ENCODE measurements around the gene ACOX2. TPM values are rescaled to one million over a fixed set of nuclear protein-coding genes. Genes with fewer than 3 reads are reported as not detected.

Gene ACOX2
- total and polyA plus RNA-seq, 2 of the 13 experiments (the other 11 are each of a cell fraction or from before 2014, with no cell fraction given): 42.6 to 98.5 TPM

DNA sequence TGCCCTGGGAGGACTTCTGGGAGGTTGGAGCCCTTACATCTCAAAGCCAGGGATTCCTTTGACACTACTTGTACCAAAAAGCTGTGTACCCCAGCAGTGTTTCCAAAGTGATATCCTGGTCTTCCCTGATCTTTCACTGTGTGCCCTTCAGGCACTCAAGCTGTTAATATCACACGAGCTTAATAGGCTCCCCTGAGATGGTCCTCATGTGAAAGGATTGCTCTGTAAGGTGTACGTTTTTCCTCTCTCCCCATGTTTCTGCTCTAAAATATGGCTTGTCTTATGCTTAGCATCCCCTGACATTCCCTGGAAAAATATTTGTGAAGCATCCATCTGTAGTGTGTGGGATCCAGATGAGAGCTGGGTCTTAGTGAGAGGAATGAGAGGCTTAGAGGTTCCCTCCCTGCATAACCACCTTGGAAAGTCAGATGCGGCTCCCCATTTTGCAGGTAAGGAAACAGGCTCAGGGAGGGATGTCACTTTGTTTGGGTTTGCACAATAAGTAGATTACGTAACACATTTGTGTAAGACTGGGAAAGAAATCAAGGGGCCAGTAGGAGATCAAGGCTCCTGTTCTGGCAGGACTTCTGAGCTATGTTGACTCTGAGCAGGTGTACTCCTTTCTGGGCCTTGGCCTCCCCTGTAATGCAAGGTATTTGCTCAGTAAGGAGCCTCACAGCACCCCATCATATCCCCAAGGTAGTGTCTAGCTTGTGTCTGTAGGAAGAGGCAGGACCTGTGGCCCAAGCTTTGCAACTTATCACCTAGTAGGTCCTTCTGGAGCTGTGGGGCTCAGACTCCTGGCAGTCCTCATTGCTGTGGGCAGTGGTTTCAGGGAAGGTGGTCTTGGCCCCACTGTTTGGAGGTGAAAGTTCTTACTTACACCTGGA lies 667 bp upstream of the ACOX2 start (continued):
- TF ChIP-seq, protein P1, sequence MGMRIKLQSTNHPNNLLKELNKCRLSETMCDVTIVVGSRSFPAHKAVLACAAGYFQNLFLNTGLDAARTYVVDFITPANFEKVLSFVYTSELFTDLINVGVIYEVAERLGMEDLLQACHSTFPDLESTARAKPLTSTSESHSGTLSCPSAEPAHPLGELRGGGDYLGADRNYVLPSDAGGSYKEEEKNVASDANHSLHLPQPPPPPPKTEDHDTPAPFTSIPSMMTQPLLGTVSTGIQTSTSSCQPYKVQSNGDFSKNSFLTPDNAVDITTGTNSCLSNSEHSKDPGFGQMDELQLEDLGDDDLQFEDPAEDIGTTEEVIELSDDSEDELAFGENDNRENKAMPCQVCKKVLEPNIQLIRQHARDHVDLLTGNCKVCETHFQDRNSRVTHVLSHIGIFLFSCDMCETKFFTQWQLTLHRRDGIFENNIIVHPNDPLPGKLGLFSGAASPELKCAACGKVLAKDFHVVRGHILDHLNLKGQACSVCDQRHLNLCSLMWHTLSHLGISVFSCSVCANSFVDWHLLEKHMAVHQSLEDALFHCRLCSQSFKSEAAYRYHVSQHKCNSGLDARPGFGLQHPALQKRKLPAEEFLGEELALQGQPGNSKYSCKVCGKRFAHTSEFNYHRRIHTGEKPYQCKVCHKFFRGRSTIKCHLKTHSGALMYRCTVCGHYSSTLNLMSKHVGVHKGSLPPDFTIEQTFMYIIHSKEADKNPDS (CRISPR knock-in tag; IDR thresholded peaks at IDR 0.05): no peak
- TF ChIP-seq, protein P2, sequence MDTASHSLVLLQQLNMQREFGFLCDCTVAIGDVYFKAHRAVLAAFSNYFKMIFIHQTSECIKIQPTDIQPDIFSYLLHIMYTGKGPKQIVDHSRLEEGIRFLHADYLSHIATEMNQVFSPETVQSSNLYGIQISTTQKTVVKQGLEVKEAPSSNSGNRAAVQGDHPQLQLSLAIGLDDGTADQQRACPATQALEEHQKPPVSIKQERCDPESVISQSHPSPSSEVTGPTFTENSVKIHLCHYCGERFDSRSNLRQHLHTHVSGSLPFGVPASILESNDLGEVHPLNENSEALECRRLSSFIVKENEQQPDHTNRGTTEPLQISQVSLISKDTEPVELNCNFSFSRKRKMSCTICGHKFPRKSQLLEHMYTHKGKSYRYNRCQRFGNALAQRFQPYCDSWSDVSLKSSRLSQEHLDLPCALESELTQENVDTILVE (CRISPR knock-in tag; IDR thresholded peaks at IDR 0.05): no peak
- peak; percentile 33 for TF ChIP-seq ZEB1 (IDR thresholded peaks at IDR 0.05; ENCODE audit: insufficient replicate concordance, low read depth)
- no peak for TF ChIP-seq ZNF337 (CRISPR knock-in tag; IDR thresholded peaks at IDR 0.05; ENCODE audit: borderline replicate concordance, low read depth)
- TF ChIP-seq, protein P3, sequence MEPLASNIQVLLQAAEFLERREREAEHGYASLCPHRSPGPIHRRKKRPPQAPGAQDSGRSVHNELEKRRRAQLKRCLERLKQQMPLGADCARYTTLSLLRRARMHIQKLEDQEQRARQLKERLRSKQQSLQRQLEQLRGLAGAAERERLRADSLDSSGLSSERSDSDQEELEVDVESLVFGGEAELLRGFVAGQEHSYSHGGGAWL (CRISPR knock-in tag; IDR thresholded peaks at IDR 0.05): no peak
- TF ChIP-seq ZNF761 (CRISPR knock-in tag; conservative IDR thresholded peaks at IDR 0.05): no peak
- no peak for TF ChIP-seq RAD51 (IDR thresholded peaks at IDR 0.05; ENCODE audit: borderline replicate concordance)
- TF ChIP-seq ARHGAP35 (CRISPR knock-in tag; IDR thresholded peaks at IDR 0.05; ENCODE audit: borderline replicate concordance): no peak
- TF ChIP-seq, protein P4, sequence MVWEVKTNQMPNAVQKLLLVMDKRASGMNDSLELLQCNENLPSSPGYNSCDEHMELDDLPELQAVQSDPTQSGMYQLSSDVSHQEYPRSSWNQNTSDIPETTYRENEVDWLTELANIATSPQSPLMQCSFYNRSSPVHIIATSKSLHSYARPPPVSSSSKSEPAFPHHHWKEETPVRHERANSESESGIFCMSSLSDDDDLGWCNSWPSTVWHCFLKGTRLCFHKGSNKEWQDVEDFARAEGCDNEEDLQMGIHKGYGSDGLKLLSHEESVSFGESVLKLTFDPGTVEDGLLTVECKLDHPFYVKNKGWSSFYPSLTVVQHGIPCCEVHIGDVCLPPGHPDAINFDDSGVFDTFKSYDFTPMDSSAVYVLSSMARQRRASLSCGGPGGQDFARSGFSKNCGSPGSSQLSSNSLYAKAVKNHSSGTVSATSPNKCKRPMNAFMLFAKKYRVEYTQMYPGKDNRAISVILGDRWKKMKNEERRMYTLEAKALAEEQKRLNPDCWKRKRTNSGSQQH (CRISPR knock-in tag; IDR thresholded peaks at IDR 0.05; ENCODE audit: low read depth): no peak
- TF ChIP-seq DR1 (CRISPR knock-in tag; IDR thresholded peaks at IDR 0.05): no peak
- no peak for TF ChIP-seq FOXA1 (IDR thresholded peaks at IDR 0.05)
- TF ChIP-seq FOXA1 (CRISPR knock-in tag; IDR thresholded peaks at IDR 0.05): no peak
- TF ChIP-seq ZNF24 (IDR thresholded peaks at IDR 0.05): no peak
- peak; percentile 91 for TF ChIP-seq SMYD3 (CRISPR knock-in tag; IDR thresholded peaks at IDR 0.05)
- TF ChIP-seq ZNF564 (CRISPR knock-in tag; IDR thresholded peaks at IDR 0.05): no peak
- TF ChIP-seq, protein P5, sequence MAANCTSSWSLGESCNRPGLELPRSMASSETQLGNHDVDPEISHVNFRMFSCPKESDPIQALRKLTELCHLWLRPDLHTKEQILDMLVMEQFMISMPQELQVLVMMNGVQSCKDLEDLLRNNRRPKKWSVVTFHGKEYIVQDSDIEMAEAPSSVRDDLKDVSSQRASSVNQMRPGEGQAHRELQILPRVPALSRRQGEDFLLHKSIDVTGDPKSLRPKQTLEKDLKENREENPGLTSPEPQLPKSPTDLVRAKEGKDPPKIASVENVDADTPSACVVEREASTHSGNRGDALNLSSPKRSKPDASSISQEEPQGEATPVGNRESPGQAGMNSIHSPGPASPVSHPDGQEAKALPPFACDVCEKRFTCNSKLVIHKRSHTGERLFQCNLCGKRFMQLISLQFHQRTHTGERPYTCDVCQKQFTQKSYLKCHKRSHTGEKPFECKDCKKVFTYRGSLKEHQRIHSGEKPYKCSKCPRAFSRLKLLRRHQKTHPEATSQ (CRISPR knock-in tag; IDR thresholded peaks at IDR 0.05; ENCODE audit: borderline replicate concordance): peak; percentile 51; the same call in 1 of the 2 replicates
- TF ChIP-seq HOXA3 (CRISPR knock-in tag; IDR thresholded peaks at IDR 0.05): no peak
- TF ChIP-seq CC2D1A (CRISPR knock-in tag; IDR thresholded peaks at IDR 0.05): no peak
- TF ChIP-seq ZNF333 (CRISPR knock-in tag; IDR thresholded peaks at IDR 0.05; ENCODE audit: borderline replicate concordance): no peak
- no peak for TF ChIP-seq HCFC1 (IDR thresholded peaks at IDR 0.05; ENCODE audit: low read depth, low read length)
- TF ChIP-seq ZSCAN25 (CRISPR knock-in tag; IDR thresholded peaks at IDR 0.05): no peak
- no peak for TF ChIP-seq GLI4 (CRISPR knock-in tag; IDR thresholded peaks at IDR 0.05; ENCODE audit: borderline replicate concordance)
- no peak for TF ChIP-seq SP1 (IDR thresholded peaks at IDR 0.05)
- TF ChIP-seq SP1 (CRISPR knock-in tag; IDR thresholded peaks at IDR 0.05): no peak
- no peak for TF ChIP-seq PTBP1 (IDR thresholded peaks at IDR 0.05; ENCODE audit: low read depth, low read length, poor library complexity, severe bottlenecking)
- TF ChIP-seq NFYB (CRISPR knock-in tag; IDR thresholded peaks at IDR 0.05): no peak
